Smooth muscle cell (in vitro differentiated cells): ENCODE results near the gene ACTR1B. TPM values are rescaled to one million over a fixed set of nuclear protein-coding genes. Genes with fewer than 3 reads are reported as not detected.
A peak's percentile ranks its signal among the peaks of the same experiment; 100 is the strongest.

Experiments
- DNase-seq: peaks from one replicate; lab custom pipeline; 2025; ENCODE audit not compliant: unreplicated experiment; lab: John Stamatoyannopoulos, UW
- H2AFZ ChIP-seq: fragments of 200-600 bp; sonication (generic); 2 replicates; pipeline ENCODE4 v1.6.0; 2016; ENCODE audit warnings: antibody characterized with exemption, low read depth, mild to moderate bottlenecking
- H3F3A ChIP-seq: fragments of 200-600 bp; sonication (generic); 2 replicates; pipeline ENCODE4 v1.6.0; 2017; ENCODE audit warnings: antibody characterized with exemption, low read depth
- H3K27ac ChIP-seq: fragments of 200-600 bp; sonication (generic); 2 replicates; pipeline ENCODE4 v1.5.1; 2016; ENCODE audit warnings: low read depth, mild to moderate bottlenecking
- H3K27me3 ChIP-seq: fragments of 200-600 bp; sonication (generic); 2 replicates; pipeline ENCODE4 v1.6.1; 2016; ENCODE audit warnings: low read depth, mild to moderate bottlenecking
- H3K36me3 ChIP-seq: fragments of 200-600 bp; sonication (generic); 2 replicates; pipeline ENCODE4 v1.5.1; 2016; ENCODE audit warnings: low read depth
- H3K4me1 ChIP-seq: fragments of 200-600 bp; sonication (generic); 2 replicates; pipeline ENCODE4 v1.5.1; 2016; ENCODE audit warnings: low read depth
- H3K4me2 ChIP-seq: fragments of 200-600 bp; sonication (generic); 2 replicates; pipeline ENCODE4 v1.6.0; 2016; ENCODE audit warnings: mild to moderate bottlenecking
- H3K4me3 ChIP-seq: fragments of 200-600 bp; sonication (generic); 2 replicates; pipeline ENCODE4 v1.5.1; 2016; ENCODE audit warnings: mild to moderate bottlenecking
- H3K79me2 ChIP-seq: fragments of 200-600 bp; sonication (generic); 2 replicates; pipeline ENCODE4 v1.6.0; 2016; ENCODE audit warnings: low read depth, mild to moderate bottlenecking
- H3K9ac ChIP-seq: fragments of 200-600 bp; sonication (generic); 2 replicates; pipeline ENCODE4 v1.6.0; 2016; ENCODE audit warnings: low read depth
- H3K9me3 ChIP-seq: fragments of 200-600 bp; sonication (generic); replicated peaks from 2 replicates; pipeline ENCODE4 v1.5.1; 2016; ENCODE audit warnings: low read depth
- H4K20me1 ChIP-seq: fragments of 200-600 bp; sonication (generic); 2 replicates; pipeline ENCODE4 v1.6.0; 2016; ENCODE audit warnings: low read depth
- CTCF ChIP-seq: fragments of 200-600 bp; sonication (generic); IDR thresholded peaks from 2 replicates; pipeline ENCODE4 v1.5.1; 2017; ENCODE audit warnings: borderline replicate concordance, mild to moderate bottlenecking, antibody characterized with exemption; ENCODE audit not compliant: insufficient read depth, poor library complexity, severe bottlenecking
- WGBS: methylation state at CpG from one replicate; pipeline ENCODE4 v1.1.7; 2016; ENCODE audit warnings: low lambda C conversion rate; 5-methylcytosine and 5-hydroxymethylcytosine counted together
- polyA plus RNA-seq: library from polyadenylated mRNA; unstranded; fragments of >200 nt; fragmentation: Nextera tagmentation; extraction: Ambion mirVana; gene quantifications from 2 replicates; pipeline ENCODE4 v1.2.1, GENCODE V29; 2016
- total RNA-seq: library from RNA; depleted of rRNA; stranded (reverse); fragments of >200 nt; gene quantifications from 2 replicates; pipeline ENCODE4 v1.2.3, GENCODE V29; 2014

The ACTR1B gene
- total and polyA plus RNA-seq, 2 experiments from 2014 or later, result 20.8 to 43.7 TPM

- Histone ChIP-seq H3K4me3 (no peak overlapping the region), H3K4me2 (peak overlapping the region; percentile 82), H2AFZ (no peak overlapping the region), H3K36me3 (no peaks in the 10 kb centered on the region), H4K20me1 (peaks cover 21% of the 10 kb centered on the region), H3K4me1 (peaks cover 7% of the 10 kb centered on the region), H3K9ac (no peak overlapping the region), H3K79me2 (peaks cover 20% of the 10 kb centered on the region), H3F3A (peaks cover 12% of the 10 kb centered on the region), H3K9me3 (no peaks in the 10 kb centered on the region), H3K27me3 (no peaks in the 10 kb centered on the region), H3K27ac (peak overlapping the region; percentile 94)
- no peak for DNase-seq
- WGBS, result 67% methylated on average over 17 of the region's 18 CpGs
- TF ChIP-seq CTCF, result no peak
Measured at GRCh38 chr2:97660775-97661389, 3.0 kb downstream of the ACTR1B start.

GRCh38 chr2:97660044-97660774, 3.6 kb downstream of the ACTR1B start:
- peaks cover 12% of the 10 kb centered on the region for H3F3A ChIP-seq
- no peaks in the 10 kb centered on the region for H3K9me3 ChIP-seq
- peaks cover 21% of the 10 kb centered on the region for H4K20me1 ChIP-seq
- H3K9ac ChIP-seq, result no peak overlapping the region
- 98% methylated on average over 20 of the region's 20 CpGs for WGBS
- H2AFZ ChIP-seq, result no peak overlapping the region
- H3K36me3 ChIP-seq, result no peaks in the 10 kb centered on the region
- no peak overlapping the region for H3K4me3 ChIP-seq
- no peak for DNase-seq
- no peak for TF ChIP-seq CTCF
- H3K27ac ChIP-seq, result peak overlapping the region; percentile 94
- no peaks in the 10 kb centered on the region for H3K27me3 ChIP-seq
- peak overlapping the region; percentile 82 for H3K4me2 ChIP-seq
- H3K4me1 ChIP-seq, result peaks cover 7% of the 10 kb centered on the region
- H3K79me2 ChIP-seq, result peaks cover 20% of the 10 kb centered on the region

- no peak overlapping the region for H2AFZ ChIP-seq
- no peak overlapping the region for H3K27ac ChIP-seq
- no peaks in the 10 kb centered on the region for H3K9me3 ChIP-seq
- no peak overlapping the region for H3K4me2 ChIP-seq
- no peak overlapping the region for H3K4me3 ChIP-seq
- H3F3A ChIP-seq, result peaks cover 12% of the 10 kb centered on the region
- TF ChIP-seq CTCF, result no peak
- no peaks in the 10 kb centered on the region for H3K36me3 ChIP-seq
- H3K4me1 ChIP-seq, result peaks cover 7% of the 10 kb centered on the region
- H4K20me1 ChIP-seq, result peaks cover 21% of the 10 kb centered on the region
- no peaks in the 10 kb centered on the region for H3K27me3 ChIP-seq
- H3K9ac ChIP-seq, result no peak overlapping the region
- whole genome bisulfite sequencing, result 95% methylated on average over 29 of the region's 29 CpGs
- no peak for DNase-seq
- peaks cover 20% of the 10 kb centered on the region for H3K79me2 ChIP-seq
Measured at GRCh38 chr2:97659256-97660043, 4.4 kb downstream of the ACTR1B start.
